WERI-Rb-1 (cell line): ENCODE measurements around the gene PRKAR2B.

Source experiments
- DNase-seq: peaks from one replicate; pipeline ENCODE4 v3.0.0-alpha.2; 2020
- H3K27ac ChIP-seq: fragments of 250-450 bp; sonication (Bioruptor Pico); 2 replicates; pipeline ENCODE4 v1.5.1; 2020; ENCODE audit warnings: mild to moderate bottlenecking, moderate library complexity
- H3K27me3 ChIP-seq: fragments of 250-450 bp; sonication (Bioruptor Pico); 2 replicates; pipeline ENCODE4 v1.5.1; 2021; ENCODE audit warnings: mild to moderate bottlenecking, low read depth, moderate library complexity; ENCODE audit not compliant: insufficient read depth, severe bottlenecking
- H3K36me3 ChIP-seq: fragments of 250-450 bp; sonication (Bioruptor Pico); 2 replicates; pipeline ENCODE4 v1.5.1; 2020; ENCODE audit warnings: mild to moderate bottlenecking, moderate library complexity
- H3K4me3 ChIP-seq: 2 replicates; pipeline ENCODE4 v1.5.1; 2011; ENCODE audit warnings: low read depth, mild to moderate bottlenecking, control low read depth, low read length
- H3K9me3 ChIP-seq: fragments of 250-450 bp; sonication (Bioruptor Pico); 2 replicates; pipeline ENCODE4 v1.5.1; 2021; ENCODE audit warnings: mild to moderate bottlenecking, moderate library complexity; ENCODE audit not compliant: severe bottlenecking
- TF ChIP-seq, protein P1 (sequence below): IDR thresholded peaks from 2 replicates; pipeline ENCODE4 v1.5.1; 2011; ENCODE audit warnings: low read depth, mild to moderate bottlenecking, control low read depth, inconsistent platforms, low read length

Gene PRKAR2B

DNA sequence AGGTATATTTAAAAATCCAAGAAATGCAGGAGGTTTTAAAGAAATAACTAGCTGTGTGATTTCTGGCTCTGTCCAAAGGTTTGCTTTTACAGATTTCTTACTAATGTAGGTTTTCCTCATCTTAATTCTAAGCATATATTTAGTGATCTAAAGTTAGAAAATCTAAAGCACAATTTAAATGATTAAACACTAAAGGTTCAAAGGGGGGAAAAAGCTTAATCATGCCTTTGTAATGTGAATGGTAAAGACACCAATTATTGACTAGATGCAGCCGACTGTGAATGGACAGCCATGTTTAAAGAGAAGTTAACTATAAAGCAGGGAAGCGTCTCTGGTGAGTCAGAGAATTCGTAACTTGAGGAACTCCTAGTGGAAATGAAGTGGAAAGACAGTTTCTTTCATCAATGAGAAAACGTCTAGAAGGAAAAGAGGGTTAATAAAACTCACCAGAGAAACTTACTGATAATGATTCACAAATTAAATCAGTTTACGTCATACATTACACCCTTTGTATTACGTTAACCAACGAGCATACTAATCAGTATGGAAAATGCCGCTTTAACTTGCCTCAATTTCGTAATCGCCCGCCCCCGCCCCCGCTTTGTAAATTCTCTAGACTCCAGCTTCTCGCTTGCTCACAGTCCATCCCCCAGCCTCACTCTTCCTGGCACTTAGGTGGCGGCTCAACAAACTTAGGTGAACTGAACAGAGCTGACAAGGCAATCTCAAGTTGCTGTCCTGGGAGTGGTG lies 123.2 kb downstream of the PRKAR2B start:
- Histone ChIP-seq H3K9me3 (no peaks in the 10 kb centered on the region), H3K36me3 (no peaks in the 10 kb centered on the region), H3K4me3 (peak overlapping the region; percentile 86), H3K27ac (peak overlapping the region; percentile 64), H3K27me3 (no peaks in the 10 kb centered on the region)
- TF ChIP-seq, protein P1, sequence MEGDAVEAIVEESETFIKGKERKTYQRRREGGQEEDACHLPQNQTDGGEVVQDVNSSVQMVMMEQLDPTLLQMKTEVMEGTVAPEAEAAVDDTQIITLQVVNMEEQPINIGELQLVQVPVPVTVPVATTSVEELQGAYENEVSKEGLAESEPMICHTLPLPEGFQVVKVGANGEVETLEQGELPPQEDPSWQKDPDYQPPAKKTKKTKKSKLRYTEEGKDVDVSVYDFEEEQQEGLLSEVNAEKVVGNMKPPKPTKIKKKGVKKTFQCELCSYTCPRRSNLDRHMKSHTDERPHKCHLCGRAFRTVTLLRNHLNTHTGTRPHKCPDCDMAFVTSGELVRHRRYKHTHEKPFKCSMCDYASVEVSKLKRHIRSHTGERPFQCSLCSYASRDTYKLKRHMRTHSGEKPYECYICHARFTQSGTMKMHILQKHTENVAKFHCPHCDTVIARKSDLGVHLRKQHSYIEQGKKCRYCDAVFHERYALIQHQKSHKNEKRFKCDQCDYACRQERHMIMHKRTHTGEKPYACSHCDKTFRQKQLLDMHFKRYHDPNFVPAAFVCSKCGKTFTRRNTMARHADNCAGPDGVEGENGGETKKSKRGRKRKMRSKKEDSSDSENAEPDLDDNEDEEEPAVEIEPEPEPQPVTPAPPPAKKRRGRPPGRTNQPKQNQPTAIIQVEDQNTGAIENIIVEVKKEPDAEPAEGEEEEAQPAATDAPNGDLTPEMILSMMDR = 0 out of 2 replicates have a peak, but pooled peaks have one; percentile 24
- DNase-seq = no peak

DNA sequence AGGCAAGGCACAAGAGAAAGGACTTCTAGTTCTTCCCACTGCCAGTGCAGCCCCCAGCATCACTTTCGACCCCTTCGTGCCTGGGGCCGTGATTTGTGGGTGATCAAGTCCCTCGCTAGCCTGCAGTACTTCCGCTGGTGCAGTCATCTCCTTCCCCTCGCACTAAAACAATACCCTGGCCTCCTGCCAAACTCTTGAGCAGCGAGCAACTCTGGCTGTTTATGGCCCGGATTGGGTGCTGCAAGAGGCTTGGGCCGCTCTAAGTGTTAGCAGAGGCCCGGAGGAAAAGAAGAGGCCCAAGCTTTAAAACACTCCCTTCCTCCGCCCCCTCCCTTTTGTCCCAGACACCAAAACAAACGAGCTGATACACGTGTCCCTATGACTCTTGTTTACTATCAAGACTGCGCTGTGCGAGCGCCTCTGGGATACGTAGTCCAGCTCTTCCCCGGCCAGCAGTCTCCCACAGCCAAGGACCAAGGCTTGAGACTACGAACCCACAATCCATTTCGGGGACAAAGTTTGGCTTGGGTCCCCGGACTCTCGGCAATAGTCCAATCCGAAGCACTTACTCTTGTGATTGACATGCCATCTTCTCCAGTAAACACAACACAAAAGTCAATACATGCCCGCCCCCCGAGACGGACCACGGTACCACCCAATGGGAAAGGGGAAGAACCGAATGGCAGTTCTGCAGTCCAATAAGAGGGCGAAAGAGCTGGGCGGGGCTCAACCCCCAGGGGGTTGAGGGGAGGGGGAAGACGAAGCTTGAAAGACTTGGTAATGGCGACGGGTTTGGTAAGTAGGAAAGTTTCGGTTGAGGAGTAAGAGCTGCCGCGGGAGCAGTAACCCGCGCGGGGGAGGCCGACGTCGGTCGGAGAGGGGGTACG lies 124.0 kb downstream of the PRKAR2B start, which contains the start of gene HBP1:
TSS of gene HBP1 (plus strand) at position 771 of the 887 bp plus-strand sequence. CDS start 10,891 bp downstream, outside the sequence.
- peak; percentile 98 for DNase-seq
- H3K4me3 ChIP-seq = peak within 1 kb of the TSS; percentile 86
- peak within 1 kb of the TSS; percentile 90 for H3K27ac ChIP-seq
- TF ChIP-seq, protein P1 = no peak
- H3K9me3 ChIP-seq = no peaks in the 10 kb centered on the region
- no peaks in the 10 kb centered on the region for H3K36me3 ChIP-seq
- H3K27me3 ChIP-seq = no peaks in the 10 kb centered on the region

DNA sequence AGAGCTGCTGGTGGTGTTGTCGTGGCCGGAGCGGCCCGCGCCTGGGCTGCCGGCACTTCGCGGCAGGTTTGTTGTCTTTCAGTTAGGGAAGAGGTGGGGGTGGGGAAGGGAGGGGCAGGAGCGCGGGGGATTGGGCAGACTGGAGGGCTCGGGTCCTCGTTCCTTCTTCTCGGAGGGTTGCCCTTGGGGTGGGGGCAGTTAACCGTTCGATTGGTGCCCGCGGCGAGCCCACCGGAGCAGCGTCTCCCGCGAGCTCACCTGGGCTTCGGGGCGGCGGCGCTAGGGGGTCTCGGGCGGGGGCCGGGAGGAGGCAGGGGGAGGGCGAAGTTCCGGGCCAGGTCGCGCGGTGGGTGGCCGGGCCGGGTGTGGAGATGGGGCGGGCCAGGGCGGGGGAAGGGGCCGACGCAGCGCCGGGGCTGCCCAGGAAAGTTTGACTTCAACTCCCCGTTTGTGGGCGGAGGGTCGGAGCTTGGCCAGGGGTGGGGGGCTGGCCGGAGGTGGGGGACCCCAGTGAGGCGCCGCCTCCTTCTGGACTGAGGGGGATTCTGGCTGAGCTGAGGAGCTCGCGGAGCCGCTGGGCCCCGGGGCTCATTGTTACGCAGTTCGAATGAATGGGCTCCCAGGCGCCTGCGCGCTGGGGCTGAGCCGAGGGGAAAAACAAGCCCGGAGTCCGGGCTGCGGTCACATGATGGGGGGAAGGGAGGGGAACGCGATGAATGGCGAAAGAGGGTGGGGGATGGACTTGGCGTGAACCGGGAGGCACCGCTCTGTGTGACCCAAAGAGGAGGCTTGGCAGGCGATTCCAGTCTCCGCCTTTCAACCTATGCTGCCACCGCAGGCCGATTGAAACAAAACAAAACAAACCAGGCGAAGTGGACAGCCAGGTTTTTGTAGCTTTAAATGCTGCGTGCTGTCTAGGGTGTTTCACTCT lies 124.9 kb downstream of the PRKAR2B start:
- DNase-seq = peak; percentile 95
- H3K4me3 ChIP-seq = peak overlapping the region; percentile 57
- no peaks in the 10 kb centered on the region for H3K27me3 ChIP-seq
- no peaks in the 10 kb centered on the region for H3K9me3 ChIP-seq
- TF ChIP-seq, protein P1 = 0 out of 2 replicates have a peak, but pooled peaks have one; percentile 4
- H3K27ac ChIP-seq = peak overlapping the region; percentile 90
- no peaks in the 10 kb centered on the region for H3K36me3 ChIP-seq

DNA sequence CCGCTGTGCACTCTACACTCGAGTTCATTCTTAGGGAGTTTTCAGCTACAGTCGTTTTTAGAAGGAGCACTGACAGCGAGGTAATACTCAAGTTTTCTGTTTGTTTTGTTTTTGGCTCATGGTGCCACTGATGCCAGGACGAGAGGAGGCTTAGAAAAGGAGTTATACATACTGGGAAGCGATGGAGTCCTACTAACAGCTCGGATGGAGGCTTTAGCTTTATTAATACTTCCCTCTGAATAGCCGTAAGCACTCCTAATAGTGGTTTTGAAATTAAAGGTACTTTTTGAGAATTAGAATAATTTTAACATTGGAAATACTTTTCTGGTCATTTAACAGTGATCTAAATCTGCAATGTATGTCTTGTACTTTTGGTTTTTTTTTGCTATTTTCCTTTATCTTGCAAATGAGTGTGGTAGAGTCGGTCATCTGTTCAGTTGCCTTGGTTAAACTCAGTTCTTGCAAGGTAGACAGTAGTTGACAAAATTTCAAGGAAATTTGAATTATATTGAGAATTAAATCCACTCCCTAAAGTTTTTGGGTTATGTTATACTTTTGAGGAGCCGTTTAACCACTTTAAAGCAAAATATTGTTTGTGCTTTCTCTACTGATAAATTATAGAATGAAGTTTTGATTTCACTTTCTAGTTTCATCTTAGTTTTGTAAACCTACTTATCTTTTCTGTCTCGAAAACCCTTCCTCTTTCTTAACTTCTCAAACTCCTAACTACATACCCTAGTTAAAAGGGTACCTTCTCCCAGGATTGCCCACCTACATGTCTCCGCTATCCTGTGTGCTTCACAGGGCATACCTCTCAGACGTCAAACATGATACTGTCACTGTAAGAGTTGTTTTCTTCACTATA lies 125.8 kb downstream of the PRKAR2B start:
- peak overlapping the region; percentile 57 for H3K4me3 ChIP-seq
- no peak for DNase-seq
- TF ChIP-seq, protein P1 = no peak
- H3K27me3 ChIP-seq = no peaks in the 10 kb centered on the region
- H3K9me3 ChIP-seq = no peaks in the 10 kb centered on the region
- H3K27ac ChIP-seq = peak overlapping the region; percentile 90
- H3K36me3 ChIP-seq = no peaks in the 10 kb centered on the region
